ENCODE data around the gene WDR90. TPM values are rescaled to one million over a fixed set of nuclear protein-coding genes. Genes with fewer than 3 reads are reported as not detected.

Gene WDR90
- total and polyA plus RNA-seq, 2 of the 13 experiments (the other 11 are each of a cell fraction or from before 2014, with no cell fraction given), result 14.9 to 28.9 TPM

- TF ChIP-seq ARID5B (CRISPR knock-in tag; IDR thresholded peaks at IDR 0.05) (no peak; the same call in 1 of the 2 replicates), HCFC1 (IDR thresholded peaks at IDR 0.05; ENCODE audit: low read depth, low read length) (peak; percentile 94), FOSL2 (CRISPR knock-in tag; IDR thresholded peaks at IDR 0.05) (peak; percentile 16; the same call in 1 of the 2 replicates), POLR2AphosphoS2 (IDR thresholded peaks at IDR 0.05; ENCODE audit: low read depth, low read length) (no peak), ZNF605 (CRISPR knock-in tag; IDR thresholded peaks at IDR 0.05) (peak; percentile 86), ATF2 (CRISPR knock-in tag; IDR thresholded peaks at IDR 0.05) (peak; percentile 46; the same call in 1 of the 2 replicates), EP300 (IDR thresholded peaks at IDR 0.05; ENCODE audit: low read depth in 2 of 2, low read length in 2 of 2) (no peak), EP300 (CRISPR knock-in tag; IDR thresholded peaks at IDR 0.05; ENCODE audit: borderline replicate concordance) (no peak; the same call in 1 of the 2 replicates), JUN (CRISPR knock-in tag; IDR thresholded peaks at IDR 0.05) (peak; percentile 69; the same call in 1 of the 2 replicates), ZBTB2 (CRISPR knock-in tag; IDR thresholded peaks at IDR 0.05; ENCODE audit: low read depth) (peak; percentile 84), DPF2 (CRISPR knock-in tag; IDR thresholded peaks at IDR 0.05; ENCODE audit: borderline replicate concordance, low read depth) (0 out of 2 replicates have a peak, but pooled peaks have one; percentile 22), ZNF552 (CRISPR knock-in tag; IDR thresholded peaks at IDR 0.05; ENCODE audit: borderline replicate concordance) (no peak; the same call in 1 of the 2 replicates), NFKBIZ (CRISPR knock-in tag; IDR thresholded peaks at IDR 0.05) (0 out of 2 replicates have a peak, but pooled peaks have one; percentile 40), ZNF589 (CRISPR knock-in tag; conservative IDR thresholded peaks at IDR 0.05) (peak; percentile 92), TMF1 (CRISPR knock-in tag; IDR thresholded peaks at IDR 0.05; ENCODE audit: low read depth) (peak; percentile 87), PHF5A (CRISPR knock-in tag; IDR thresholded peaks at IDR 0.05; ENCODE audit: low read depth, unreplicated experiment) (peak; percentile 23), REXO4 (CRISPR knock-in tag; IDR thresholded peaks at IDR 0.05; ENCODE audit: borderline replicate concordance) (peak; percentile 83), SRSF1 (optimal IDR thresholded peaks at IDR 0.05; ENCODE audit: low read depth, low read length) (peak; percentile 83), ZNF720 (CRISPR knock-in tag; IDR thresholded peaks at IDR 0.05) (no peak), NRL (CRISPR knock-in tag; IDR thresholded peaks at IDR 0.05; ENCODE audit: borderline replicate concordance) (no peak), PHF8 (CRISPR knock-in tag; IDR thresholded peaks at IDR 0.05) (peak; percentile 70), ZBTB20 (CRISPR knock-in tag; IDR thresholded peaks at IDR 0.05; ENCODE audit: borderline replicate concordance, low read depth) (no peak; the same call in 1 of the 2 replicates), ZNF367 (CRISPR knock-in tag; IDR thresholded peaks at IDR 0.05; ENCODE audit: borderline replicate concordance) (no peak)
These were observed 12.7 kb upstream of the WDR90 start, which contains the start of gene METTL26 (continued) for GRCh38 chr16:636206-637080.
